ENCODE results near the gene TENM4. TPM values are rescaled to one million over a fixed set of nuclear protein-coding genes. Genes with fewer than 3 reads are reported as not detected.

Gene TENM4
- total RNA-seq, 2 donors from 2014 or later: 68.2 to 130 TPM

GRCh38 chr11:79439886-79440570 is 802 bp downstream of the TENM4 start:
- Histone ChIP-seq H3K4me1 (ENCODE audit: control insufficient read depth, insufficient read depth, low read length) (peaks cover 13% of the 10 kb centered on the region), H3K4me3 (ENCODE audit: low read length) (peak overlapping the region; percentile 81), H3K27me3 (ENCODE audit: control insufficient read depth, insufficient read depth, low read length, poor library complexity, severe bottlenecking) (no peaks in the 10 kb centered on the region), H3K9ac (ENCODE audit: extremely low read depth, low read length, poor library complexity, severe bottlenecking) (peak overlapping the region; percentile 67), H3K27ac (ENCODE audit: low read depth, low read length) (peak overlapping the region; percentile 16), H3K36me3 (ENCODE audit: control insufficient read depth, insufficient read depth, low read length) (no peaks in the 10 kb centered on the region), H3K9me3 (ENCODE audit: control insufficient read depth, low read length) (no peaks in the 10 kb centered on the region)
- WGBS, 2 experiments (ENCODE audit: insufficient coverage in 1 of 2, insufficient read length in 1 of 2): 0% methylated on average over 21 to 72 of the region's 72 CpGs
- H3K9me3 Mint-ChIP-seq: no peaks in the 10 kb centered on the region
- H3K4me3 Mint-ChIP-seq: peak overlapping the region; percentile 83
- H3K27ac Mint-ChIP-seq: peak overlapping the region; percentile 73
- TF ChIP-seq CTCF (conservative IDR thresholded peaks at IDR 0.05): peak; percentile 30
- DNase-seq: peak; percentile 81
- H3K4me1 Mint-ChIP-seq: peaks cover 35% of the 10 kb centered on the region
- no peaks in the 10 kb centered on the region for H3K36me3 Mint-ChIP-seq (ENCODE audit: low read depth)
- no peaks in the 10 kb centered on the region for H3K27me3 Mint-ChIP-seq (ENCODE audit: insufficient read depth)

- no peaks in the 10 kb centered on the region for H3K36me3 Mint-ChIP-seq (ENCODE audit: low read depth)
- H3K27me3 Mint-ChIP-seq (ENCODE audit: insufficient read depth): no peaks in the 10 kb centered on the region
- H3K27ac Mint-ChIP-seq: peak overlapping the region; percentile 73
- Histone ChIP-seq H3K27me3 (ENCODE audit: control insufficient read depth, insufficient read depth, low read length, poor library complexity, severe bottlenecking) (no peaks in the 10 kb centered on the region), H3K9me3 (ENCODE audit: control insufficient read depth, low read length) (no peaks in the 10 kb centered on the region), H3K4me1 (ENCODE audit: control insufficient read depth, insufficient read depth, low read length) (peaks cover 15% of the 10 kb centered on the region), H3K27ac (ENCODE audit: low read depth, low read length) (no peak overlapping the region), H3K9ac (ENCODE audit: extremely low read depth, low read length, poor library complexity, severe bottlenecking) (peak overlapping the region; percentile 67), H3K36me3 (ENCODE audit: control insufficient read depth, insufficient read depth, low read length) (no peaks in the 10 kb centered on the region), H3K4me3 (ENCODE audit: low read length) (peak overlapping the region; percentile 81)
- TF ChIP-seq CTCF (conservative IDR thresholded peaks at IDR 0.05): no peak
- H3K4me3 Mint-ChIP-seq: peak overlapping the region; percentile 83
- no peaks in the 10 kb centered on the region for H3K9me3 Mint-ChIP-seq
- WGBS, 2 experiments (ENCODE audit: insufficient coverage in 1 of 2, insufficient read length in 1 of 2): 0 to 4% methylated on average over 5 to 20 of the region's 24 CpGs
- DNase-seq: no peak
- peaks cover 35% of the 10 kb centered on the region for H3K4me1 Mint-ChIP-seq
Observed at GRCh38 chr11:79439410-79439885, 1.4 kb downstream of the TENM4 start.

- H3K27me3 Mint-ChIP-seq (ENCODE audit: insufficient read depth): no peaks in the 10 kb centered on the region
- TF ChIP-seq CTCF (conservative IDR thresholded peaks at IDR 0.05): no peak
- DNase-seq: peak; percentile 84
- no peaks in the 10 kb centered on the region for H3K9me3 ChIP-seq (ENCODE audit: control insufficient read depth, low read length)
- H3K36me3 ChIP-seq (ENCODE audit: control insufficient read depth, insufficient read depth, low read length): no peaks in the 10 kb centered on the region
- H3K4me3 ChIP-seq (ENCODE audit: low read length): peak overlapping the region; percentile 81
- H3K9me3 Mint-ChIP-seq: no peaks in the 10 kb centered on the region
- H3K4me3 Mint-ChIP-seq: peak overlapping the region; percentile 83
- peaks cover 21% of the 10 kb centered on the region for H3K4me1 ChIP-seq (ENCODE audit: control insufficient read depth, insufficient read depth, low read length)
- H3K27me3 ChIP-seq (ENCODE audit: control insufficient read depth, insufficient read depth, low read length, poor library complexity, severe bottlenecking): no peaks in the 10 kb centered on the region
- peaks cover 41% of the 10 kb centered on the region for H3K4me1 Mint-ChIP-seq
- 1% methylated on average over 18 to 40 of the region's 41 CpGs for WGBS, 2 experiments (ENCODE audit: insufficient coverage in 1 of 2, insufficient read length in 1 of 2)
- H3K36me3 Mint-ChIP-seq (ENCODE audit: low read depth): no peaks in the 10 kb centered on the region
- peak overlapping the region; percentile 67 for H3K9ac ChIP-seq (ENCODE audit: extremely low read depth, low read length, poor library complexity, severe bottlenecking)
- H3K27ac Mint-ChIP-seq: peak overlapping the region; percentile 94
- H3K27ac ChIP-seq (ENCODE audit: low read depth, low read length): no peak overlapping the region
Observed at GRCh38 chr11:79438631-79439409, 2.0 kb downstream of the TENM4 start.

All from endodermal cell (in vitro differentiated cells).